GM12892 (cell line): ENCODE data around the gene PIP4K2A.

Source experiments
- POLR2A ChIP-seq: IDR thresholded peaks from 2 replicates; pipeline ENCODE4 v1.6.1; 2011; ENCODE audit warnings: low read depth, low read length, control low read depth
- TAF1 ChIP-seq: IDR thresholded peaks from 2 replicates; pipeline ENCODE4 v1.6.1; 2011; ENCODE audit warnings: low read depth, mild to moderate bottlenecking, control low read depth, low read length, borderline replicate concordance

DNA sequence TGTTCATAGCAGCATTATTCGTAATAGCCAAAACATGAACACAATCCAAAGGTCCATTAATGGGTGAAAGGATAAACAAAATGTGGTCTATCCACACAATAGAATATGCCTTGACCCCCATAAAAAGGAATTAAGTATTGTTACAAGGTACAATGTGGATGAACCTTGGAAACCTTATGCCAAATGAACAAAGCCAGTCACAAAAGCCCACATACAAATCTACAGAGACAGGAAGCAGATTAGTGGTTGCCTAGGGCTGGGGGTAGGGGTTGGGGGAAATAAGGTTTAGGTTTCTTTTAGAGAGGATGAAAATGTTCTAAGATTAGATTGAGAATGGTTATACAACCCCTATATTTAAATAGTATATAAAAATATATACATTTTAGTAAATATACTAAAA lies 34.8 kb downstream of the PIP4K2A start:
- TF ChIP-seq POLR2A (no peak), TAF1 (no peak)
